OCI-LY7 (cell line): Measurements from ENCODE around the gene VCP. TPM values are rescaled to one million over a fixed set of nuclear protein-coding genes. Genes with fewer than 3 reads are reported as not detected.

Experiments
- BruUV-seq: library from RNA; stranded (reverse); fragments of 400-500 nt; replicated peaks from 2 replicates; lab custom pipeline; 2021; lab: Mats Ljungman, UMichigan
- CTCF ChIA-PET: fragments of 300-600 bp; sonication (Branson Sonifier 250); formaldehyde crosslinking; loops from one replicate; lab custom pipeline; 2022; ENCODE audit warnings: antibody characterized with exemption; ENCODE audit not compliant: unreplicated experiment; lab: Charles Lee
- POLR2A ChIA-PET: fragments of 300-600 bp; sonication (Branson Sonifier 250); formaldehyde crosslinking; loops from one replicate; lab custom pipeline; 2022; ENCODE audit warnings: antibody characterized with exemption; lab: Charles Lee
- DNase-seq: peaks from one replicate; pipeline ENCODE4 v3.0.0-alpha.2; 2015; ENCODE audit warnings: low spot score
- H2AFZ ChIP-seq: fragments of 200-600 bp; sonication (generic), shearing (Covaris generic); 2 replicates; pipeline ENCODE4 v1.6.1; 2014; ENCODE audit warnings: mild to moderate bottlenecking, antibody characterized with exemption, low read length, moderate library complexity
- H3K27ac ChIP-seq: fragments of 200-600 bp; sonication (generic); 2 replicates; pipeline ENCODE4 v1.5.1; 2014; ENCODE audit warnings: mixed run types, low read depth, mild to moderate bottlenecking, moderate library complexity, low read length, inconsistent platforms; ENCODE audit not compliant: poor library complexity, severe bottlenecking
- H3K36me3 ChIP-seq: fragments of 200-600 bp; sonication (generic); 2 replicates; pipeline ENCODE4 v1.6.1; 2014; ENCODE audit warnings: mild to moderate bottlenecking, antibody characterized with exemption, low read length, moderate library complexity, mixed read lengths; ENCODE audit not compliant: insufficient read depth
- H3K4me1 ChIP-seq: fragments of 200-600 bp; sonication (generic); 2 replicates; pipeline ENCODE4 v1.5.1; 2014; ENCODE audit warnings: mild to moderate bottlenecking, low read length; ENCODE audit not compliant: insufficient read depth, poor library complexity, severe bottlenecking
- H3K4me2 ChIP-seq: fragments of 200-600 bp; sonication (generic); 2 replicates; pipeline ENCODE4 v1.6.1; 2014; ENCODE audit warnings: mild to moderate bottlenecking, low read length
- H3K4me3 ChIP-seq: fragments of 200-600 bp; sonication (generic); 2 replicates; pipeline ENCODE4 v1.5.1; 2014; ENCODE audit warnings: mild to moderate bottlenecking, low read depth, low read length; ENCODE audit not compliant: poor library complexity, severe bottlenecking
- H3K79me2 ChIP-seq: fragments of 200-600 bp; sonication (generic); 2 replicates; pipeline ENCODE4 v1.6.1; 2016; ENCODE audit warnings: low read depth, mild to moderate bottlenecking, low read length, moderate library complexity, mixed read lengths; ENCODE audit not compliant: insufficient read depth
- H3K9me2 ChIP-seq: fragments of 200-600 bp; sonication (generic); 2 replicates; pipeline ENCODE4 v1.6.1; 2016; ENCODE audit warnings: mild to moderate bottlenecking, low read length, mixed read lengths; ENCODE audit not compliant: insufficient read depth
- H3K9me3 ChIP-seq: fragments of 200-600 bp; sonication (generic); 2 replicates; pipeline ENCODE4 v1.6.1; 2014; ENCODE audit warnings: mild to moderate bottlenecking, mixed run types, low read length, mixed read lengths
- H4K20me1 ChIP-seq: fragments of 200-600 bp; sonication (generic); 2 replicates; pipeline ENCODE4 v1.6.1; 2014; ENCODE audit warnings: mild to moderate bottlenecking, antibody characterized with exemption, low read length, moderate library complexity, mixed read lengths; ENCODE audit not compliant: insufficient read depth
- CTCF ChIP-seq: fragments of 200-600 bp; sonication (generic); conservative IDR thresholded peaks from 2 replicates; pipeline ENCODE4 v1.5.1; 2014; ENCODE audit warnings: mild to moderate bottlenecking, antibody characterized with exemption, low read length, moderate library complexity, mixed read lengths
- EZH2phosphoT487 ChIP-seq: fragments of 200-600 bp; sonication (generic); IDR thresholded peaks from 2 replicates; pipeline ENCODE4 v1.6.1; 2018; ENCODE audit warnings: low read depth, borderline replicate concordance, mild to moderate bottlenecking, mixed run types, antibody characterized with exemption, low read length, moderate library complexity, mixed read lengths
- intact Hi-C: fragments of 100-400 bp; cut with micrococcal nuclease; formaldehyde crosslinking; loops from one replicate; pipeline ENCODE4 v1.10.0; 2022; ENCODE audit not compliant: unreplicated experiment
- total RNA-seq, 2 experiments: library from RNA; depleted of rRNA in 1 of 2; stranded (reverse); fragments of >200 nt in 1 of 2; shearing (Covaris generic) in 1 of 2; gene quantifications; 2 replicates each; pipeline ENCODE4 v1.2.3, GENCODE V29; 2014 to 2022

VCP gene
- total RNA-seq, 2 experiments from 2014 or later = 187 to 200 TPM

- H3K27ac ChIP-seq = no peak overlapping the region
- ChIA-PET CTCF (no interaction called here), POLR2A (interaction anchor here (0.6 to 0.7 kb wide), 2 partner anchors 22 to 1963 kb away, joined by 3 read pairs; no protein-coding TSS in a partner anchor)
- no peaks in the 10 kb centered on the region for H4K20me1 ChIP-seq
- H3K9me2 ChIP-seq = no peaks in the 10 kb centered on the region
- H3K4me3 ChIP-seq = no peak overlapping the region
- H3K4me2 ChIP-seq = no peak overlapping the region
- no peaks in the 10 kb centered on the region for H3K9me3 ChIP-seq
- H3K36me3 ChIP-seq = no peaks in the 10 kb centered on the region
- TF ChIP-seq CTCF = no peak
- TF ChIP-seq EZH2phosphoT487 = no peak
- intact Hi-C loops = no loop called here
- H3K79me2 ChIP-seq = no peaks in the 10 kb centered on the region
- H2AFZ ChIP-seq = no peak overlapping the region
- no peak for DNase-seq
- H3K4me1 ChIP-seq = peaks cover 5% of the 10 kb centered on the region
- BruUV-seq = no TSS peak
These were observed 42.6 kb downstream of the VCP start for GRCh38 chr9:35029852-35030251.

GRCh38 chr9:35029241-35029640 lies 43.2 kb downstream of the VCP start:
- intact Hi-C loops = no loop called here
- Histone ChIP-seq H3K9me2 (no peaks in the 10 kb centered on the region), H3K36me3 (no peaks in the 10 kb centered on the region), H4K20me1 (no peaks in the 10 kb centered on the region), H3K79me2 (no peaks in the 10 kb centered on the region), H3K4me3 (no peak overlapping the region), H2AFZ (no peak overlapping the region), H3K27ac (no peak overlapping the region), H3K4me2 (no peak overlapping the region), H3K9me3 (no peaks in the 10 kb centered on the region), H3K4me1 (peaks cover 5% of the 10 kb centered on the region)
- POLR2A ChIA-PET = interaction anchor here (0.6 kb wide), 1 partner anchor 23 kb away, joined by 3 read pairs; no protein-coding TSS in a partner anchor
- no peak for DNase-seq
- TF ChIP-seq CTCF (no peak), EZH2phosphoT487 (no peak)
- BruUV-seq = no TSS peak
- CTCF ChIA-PET = no interaction called here

- H3K4me2 ChIP-seq = no peak overlapping the region
- no peak for TF ChIP-seq CTCF
- TF ChIP-seq EZH2phosphoT487 = no peak
- no peak overlapping the region for H3K4me3 ChIP-seq
- H3K79me2 ChIP-seq = no peaks in the 10 kb centered on the region
- H3K27ac ChIP-seq = no peak overlapping the region
- BruUV-seq = no TSS peak
- POLR2A ChIA-PET = interaction anchor here (0.6 to 1.7 kb wide), 4 partner anchors 11 to 354 kb away, joined by 3 to 5 read pairs (median 4); partner anchors contain the start of gene DNAJB5
- peaks cover 5% of the 10 kb centered on the region for H3K4me1 ChIP-seq
- H2AFZ ChIP-seq = no peak overlapping the region
- intact Hi-C loops = no loop called here
- no peaks in the 10 kb centered on the region for H3K9me3 ChIP-seq
- no peaks in the 10 kb centered on the region for H4K20me1 ChIP-seq
- H3K9me2 ChIP-seq = no peaks in the 10 kb centered on the region
- no peaks in the 10 kb centered on the region for H3K36me3 ChIP-seq
- no peak for DNase-seq
- CTCF ChIA-PET = no interaction called here
These were observed 44.1 kb downstream of the VCP start for GRCh38 chr9:35028341-35028740.
